Testis (tissue), 2 donors: ENCODE results near the gene POU1F1.

Experiments used
- POLR2A ChIP-seq: fragments of 450-650 bp; IDR thresholded peaks from one replicate; pipeline ENCODE4 v1.6.1; 2017; ENCODE audit warnings: antibody characterized with exemption, mild to moderate bottlenecking, moderate library complexity
- TF ChIP-seq, protein P1 (sequence below), 3 experiments: fragments of 450-650 bp in 2 of 3; fragments of 200-600 bp in 1 of 3; sonication (generic) in 1 of 3; IDR thresholded peaks; one replicate each; pipeline ENCODE4 v1.5.1; 2016 to 2019; ENCODE audit warnings: antibody characterized with exemption in 3 of 3, mild to moderate bottlenecking in 2 of 3, moderate library complexity in 1 of 3

DNA sequence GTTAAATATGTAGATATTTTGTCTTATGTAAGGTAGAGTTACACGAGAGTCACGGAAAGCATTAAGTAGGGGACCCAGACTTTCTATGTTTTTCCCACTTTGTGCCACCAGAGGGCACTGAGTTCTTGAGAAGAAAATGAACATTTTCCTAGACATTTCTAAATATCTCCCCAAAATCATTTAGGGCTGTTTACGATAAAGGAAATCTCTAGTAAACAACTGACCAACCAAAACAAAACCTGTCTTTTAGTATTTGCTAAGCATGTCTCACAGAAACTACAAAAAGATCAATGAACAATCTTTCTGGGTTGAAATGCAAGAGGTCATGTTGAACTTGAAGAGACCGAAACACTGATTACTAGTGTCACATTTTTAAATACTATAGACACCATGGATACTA, 16.1 kb downstream of the POU1F1 start:
- TF ChIP-seq, protein P1, sequence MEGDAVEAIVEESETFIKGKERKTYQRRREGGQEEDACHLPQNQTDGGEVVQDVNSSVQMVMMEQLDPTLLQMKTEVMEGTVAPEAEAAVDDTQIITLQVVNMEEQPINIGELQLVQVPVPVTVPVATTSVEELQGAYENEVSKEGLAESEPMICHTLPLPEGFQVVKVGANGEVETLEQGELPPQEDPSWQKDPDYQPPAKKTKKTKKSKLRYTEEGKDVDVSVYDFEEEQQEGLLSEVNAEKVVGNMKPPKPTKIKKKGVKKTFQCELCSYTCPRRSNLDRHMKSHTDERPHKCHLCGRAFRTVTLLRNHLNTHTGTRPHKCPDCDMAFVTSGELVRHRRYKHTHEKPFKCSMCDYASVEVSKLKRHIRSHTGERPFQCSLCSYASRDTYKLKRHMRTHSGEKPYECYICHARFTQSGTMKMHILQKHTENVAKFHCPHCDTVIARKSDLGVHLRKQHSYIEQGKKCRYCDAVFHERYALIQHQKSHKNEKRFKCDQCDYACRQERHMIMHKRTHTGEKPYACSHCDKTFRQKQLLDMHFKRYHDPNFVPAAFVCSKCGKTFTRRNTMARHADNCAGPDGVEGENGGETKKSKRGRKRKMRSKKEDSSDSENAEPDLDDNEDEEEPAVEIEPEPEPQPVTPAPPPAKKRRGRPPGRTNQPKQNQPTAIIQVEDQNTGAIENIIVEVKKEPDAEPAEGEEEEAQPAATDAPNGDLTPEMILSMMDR (IDR thresholded peaks at IDR 0.05) = peak in 2 of 3 experiments; percentile 44 to 53
- no peak for TF ChIP-seq POLR2A
